Measurements from ENCODE around the gene KRT2. TPM values are rescaled to one million over a fixed set of nuclear protein-coding genes. Genes with fewer than 3 reads are reported as not detected.

The KRT2 gene
- total and polyA plus RNA-seq, 2 of the 8 experiments (the other 6 are each of a cell fraction or from before 2014, with no cell fraction given), result not detected

GRCh38 chr12:52637299-52637698 is 14.7 kb downstream of the KRT2 start:
- H3K27ac ChIP-seq (ENCODE audit: low read depth, low read length), result no peak overlapping the region
- H3K4me1 ChIP-seq (replicated peaks in 1 of 4; ENCODE audit: control insufficient read depth in 3 of 4, insufficient read depth in 4 of 4, low read length in 3 of 4), result no peaks in the 10 kb centered on the region
- DNase-seq (ENCODE audit: low read depth in 1 of 2, low spot score in 2 of 2) (peak in 1 of 2 experiments; percentile 17), FAIRE-seq (no peak)
- no peaks in the 10 kb centered on the region for H3K9me3 ChIP-seq (ENCODE audit: insufficient read depth in 2 of 2, low read depth in 1 of 2, low read length in 1 of 2)
- no peak overlapping the region for H3K4me3 ChIP-seq (ENCODE audit: extremely low read depth in 1 of 4, insufficient read depth in 2 of 4, low read depth in 3 of 4, low read length in 4 of 4)
- H2BK5ac ChIP-seq (ENCODE audit: low read depth, low read length), result no peak overlapping the region
- H2BK12ac ChIP-seq (ENCODE audit: low read depth, low read length), result no peak overlapping the region
- H2BK120ac ChIP-seq (replicated peaks; ENCODE audit: low read depth, low read length), result no peak overlapping the region
- H4K8ac ChIP-seq (ENCODE audit: extremely low read depth, insufficient read depth, low read length), result no peak overlapping the region
- H2BK15ac ChIP-seq (ENCODE audit: low read length), result no peak overlapping the region
- no peak overlapping the region for H2AFZ ChIP-seq (ENCODE audit: low read length)
- H3K4ac ChIP-seq (replicated peaks; ENCODE audit: insufficient read length, low read depth, low read length), result no peak overlapping the region
- H3K36me3 ChIP-seq (ENCODE audit: control insufficient read depth in 2 of 4, insufficient read depth in 4 of 4, low read length in 3 of 4), result no peaks in the 10 kb centered on the region
- H4K91ac ChIP-seq (replicated peaks; ENCODE audit: insufficient read length, low read length), result no peak overlapping the region
- H4K5ac ChIP-seq (ENCODE audit: insufficient read length, low read depth, low read length), result no peak overlapping the region
- ChIA-PET POLR2A (ENCODE audit: partially characterized antibody) (no interaction called here), CTCF (ENCODE audit: partially characterized antibody) (interaction anchor here (1.3 kb wide), 1 partner anchor 183 kb away, joined by 3 read pairs; no protein-coding TSS in a partner anchor)
- H2BK20ac ChIP-seq (ENCODE audit: low read length), result no peak overlapping the region
- no peaks in the 10 kb centered on the region for H3K79me2 ChIP-seq (ENCODE audit: control insufficient read depth in 1 of 2, insufficient read depth in 2 of 2, low read length in 2 of 2)
- no peak overlapping the region for H2AK5ac ChIP-seq (ENCODE audit: low read depth, low read length)
- H3K27me3 ChIP-seq (replicated peaks in 1 of 4; ENCODE audit: control insufficient read depth in 3 of 4, extremely low read depth in 1 of 4, insufficient read depth in 3 of 4, low read length in 3 of 4), result peaks cover 0 to 2% (median 0%) of the 10 kb centered on the region in 4 experiments; a peak in 1 of 7 replicates
- H3K23ac ChIP-seq (ENCODE audit: insufficient read length), result no peak overlapping the region
- no peak overlapping the region for H3K14ac ChIP-seq (ENCODE audit: insufficient read length)
- no peaks in the 10 kb centered on the region for H4K20me1 ChIP-seq (replicated peaks in 1 of 2; ENCODE audit: control insufficient read depth in 1 of 2, insufficient read depth in 2 of 2, low read length in 2 of 2)
- H3K9ac ChIP-seq (replicated peaks in 1 of 4; ENCODE audit: extremely low read depth in 1 of 4, low read depth in 3 of 4, low read length in 3 of 4), result no peak overlapping the region
- no peak overlapping the region for H3K4me2 ChIP-seq (ENCODE audit: insufficient read depth in 1 of 2, low read depth in 2 of 2, low read length in 2 of 2)
- no peaks in the 10 kb centered on the region for H3K23me2 ChIP-seq (ENCODE audit: low read depth, low read length)
- H3K56ac ChIP-seq (replicated peaks; ENCODE audit: insufficient read length, low read depth, low read length), result no peak overlapping the region
- H3K18ac ChIP-seq (ENCODE audit: extremely low read depth, low read length), result no peak overlapping the region
- WGBS, 2 experiments (ENCODE audit: extremely low coverage in 1 of 2, insufficient coverage in 1 of 2, insufficient read length in 1 of 2, insufficient replicate concordance in 2 of 2, low coverage in 1 of 2, low lambda C conversion rate in 2 of 2, missing lambda C conversion rate in 1 of 2), result 84% methylated on average over 4 of the region's 4 CpGs; no CpG with 5 or more reads in 1 of the 2 experiments
- H3K79me1 ChIP-seq (ENCODE audit: low read depth, low read length), result no peaks in the 10 kb centered on the region
- TF ChIP-seq RAD21 (IDR thresholded peaks at IDR 0.05 in 1 of 2, conservative IDR thresholded peaks at IDR 0.05 in 1 of 2; ENCODE audit: low read depth in 2 of 2, low read length in 2 of 2), result no peak
- no peak for TF ChIP-seq HDAC6 (IDR thresholded peaks at IDR 0.05; ENCODE audit: low read depth, low read length)
- no peak for TF ChIP-seq CBX5 (IDR thresholded peaks at IDR 0.05; ENCODE audit: low read depth, low read length)
- TF ChIP-seq KDM1A (IDR thresholded peaks at IDR 0.05; ENCODE audit: borderline replicate concordance, low read length), result no peak
- TF ChIP-seq CTCF (IDR thresholded peaks at IDR 0.05; ENCODE audit: control extremely low read depth in 1 of 3, insufficient read depth in 1 of 3, low read depth in 1 of 3, low read length in 3 of 3), result no peak
- TF ChIP-seq TCF12 (IDR thresholded peaks at IDR 0.05; ENCODE audit: low read depth, low read length), result no peak
- no peak for TF ChIP-seq RXRA (IDR thresholded peaks at IDR 0.05; ENCODE audit: insufficient read depth, low read depth, low read length)
- TF ChIP-seq CHD2 (IDR thresholded peaks at IDR 0.05; ENCODE audit: low read length), result no peak
- no peak for TF ChIP-seq RFX5 (IDR thresholded peaks at IDR 0.05; ENCODE audit: borderline replicate concordance, low read depth, low read length)
- no peak for TF ChIP-seq MAX (IDR thresholded peaks at IDR 0.05)
- TF ChIP-seq FOSL1 (IDR thresholded peaks at IDR 0.05; ENCODE audit: insufficient read depth, low read depth, low read length), result no peak
